Testis (tissue), 3 donors: Measurements from ENCODE around the gene RASSF7. TPM values are rescaled to one million over a fixed set of nuclear protein-coding genes. Genes with fewer than 3 reads are reported as not detected.

Source experiments
- DNase-seq: peaks from one replicate; pipeline ENCODE4 v3.0.0-alpha.2; 2019
- H3K27ac ChIP-seq, 2 donors: fragments of 200-600 bp; sonication (generic); one replicate each; pipeline ENCODE4 v1.5.1; 2019
- H3K27me3 ChIP-seq: fragments of 200-600 bp; sonication (generic); one replicate; pipeline ENCODE4 v1.5.1; 2019
- H3K36me3 ChIP-seq: fragments of 200-600 bp; sonication (generic); one replicate; pipeline ENCODE4 v1.5.1; 2017; ENCODE audit warnings: low read depth; ENCODE audit errors: missing control alignments
- H3K4me1 ChIP-seq: fragments of 200-600 bp; sonication (generic); one replicate; pipeline ENCODE4 v1.5.1; 2019
- H3K4me3 ChIP-seq, 2 donors: fragments of 200-600 bp; sonication (generic); one replicate each; pipeline ENCODE4 v1.5.1; 2017 to 2019
- H3K9me3 ChIP-seq: fragments of 200-600 bp; sonication (generic); one replicate; pipeline ENCODE4 v1.5.1; 2017
- CTCF ChIP-seq, 3 experiments: fragments of 450-650 bp in 2 of 3; fragments of 200-600 bp in 1 of 3; sonication (generic) in 1 of 3; IDR thresholded peaks; one replicate each; pipeline ENCODE4 v1.5.1; 2016 to 2019; ENCODE audit warnings: antibody characterized with exemption in 3 of 3, mild to moderate bottlenecking in 2 of 3, moderate library complexity in 1 of 3
- POLR2A ChIP-seq: fragments of 450-650 bp; IDR thresholded peaks from one replicate; pipeline ENCODE4 v1.6.1; 2017; ENCODE audit warnings: antibody characterized with exemption, mild to moderate bottlenecking, moderate library complexity
- WGBS, 2 donors: methylation state at CpG; one replicate each; pipeline ENCODE4 v1.1.5; 2018; 5-methylcytosine and 5-hydroxymethylcytosine counted together
- intact Hi-C: fragments of 100-400 bp; cut with DNase I; formaldehyde crosslinking; loops from one replicate; pipeline ENCODE4 v1.15.1; 2023; ENCODE audit warnings: low total_unique reads
- polyA plus RNA-seq: library from polyadenylated mRNA; stranded (reverse); fragments of 350-450 nt; fragmentation: Illumina TruSeq; extraction: RNeasy Lipid Tissue Mini Kit (QIAGEN cat#74804); gene quantifications from one replicate; pipeline ENCODE4 v1.2.3, GENCODE V29; 2014; ENCODE audit warnings: low read depth, low replicate concordance; ENCODE audit not compliant: insufficient read depth
- total RNA-seq, 2 donors: library from RNA; depleted of rRNA; stranded (reverse); fragments of >200 nt; gene quantifications; one replicate each; pipeline ENCODE4 v1.2.3, GENCODE V29; 2016

Gene RASSF7
- total and polyA plus RNA-seq, 3 donors from 2014 or later: 13.2 to 35.7 (median 22.0) TPM

- WGBS, 2 donors: 94 to 96% methylated on average over 4 to 11 of the region's 11 CpGs
- intact Hi-C loops: no loop called here
- no peak for DNase-seq
- no peaks in the 10 kb centered on the region for H3K36me3 ChIP-seq
- no peaks in the 10 kb centered on the region for H3K9me3 ChIP-seq
- no peak overlapping the region for H3K4me3 ChIP-seq
- no peaks in the 10 kb centered on the region for H3K4me1 ChIP-seq
- H3K27me3 ChIP-seq: no peaks in the 10 kb centered on the region
- TF ChIP-seq POLR2A (no peak), CTCF (IDR thresholded peaks at IDR 0.05) (no peak)
- H3K27ac ChIP-seq: no peak overlapping the region
These were observed 15.6 kb upstream of the RASSF7 start for GRCh38 chr11:545171-545570.

- intact Hi-C loops: no loop called here
- Histone ChIP-seq H3K27me3 (no peaks in the 10 kb centered on the region), H3K4me3 (no peak overlapping the region), H3K9me3 (no peaks in the 10 kb centered on the region), H3K4me1 (no peaks in the 10 kb centered on the region), H3K36me3 (no peaks in the 10 kb centered on the region), H3K27ac (no peak overlapping the region)
- DNase-seq: no peak
- TF ChIP-seq POLR2A (no peak), CTCF (IDR thresholded peaks at IDR 0.05) (no peak)
- whole genome bisulfite sequencing, 2 donors: 85 to 90% methylated on average over 30 to 32 of the region's 32 CpGs
These were observed 11.8 kb upstream of the RASSF7 start for GRCh38 chr11:548700-549603.

- TF ChIP-seq CTCF (IDR thresholded peaks at IDR 0.05) (no peak), POLR2A (no peak)
- Histone ChIP-seq H3K36me3 (no peaks in the 10 kb centered on the region), H3K27ac (no peak overlapping the region), H3K9me3 (no peaks in the 10 kb centered on the region), H3K27me3 (no peaks in the 10 kb centered on the region), H3K4me3 (no peak overlapping the region), H3K4me1 (peaks cover 10% of the 10 kb centered on the region)
- intact Hi-C loops: loop anchor here (10.0 kb wide), 1 partner anchor 175 kb away; no protein-coding TSS in a partner anchor
- no peak for DNase-seq
- 95 to 96% methylated on average over 13 to 25 of the region's 25 CpGs for WGBS, 2 donors
These were observed 10.6 kb upstream of the RASSF7 start for GRCh38 chr11:550021-550745.

GRCh38 chr11:550746-551085 is 10.1 kb upstream of the RASSF7 start:
- TF ChIP-seq CTCF (IDR thresholded peaks at IDR 0.05) (no peak), POLR2A (no peak)
- WGBS, 2 donors: 86 to 88% methylated on average over 5 of the region's 5 CpGs
- Histone ChIP-seq H3K27ac (no peak overlapping the region), H3K4me3 (no peak overlapping the region), H3K9me3 (no peaks in the 10 kb centered on the region), H3K4me1 (peaks cover 12% of the 10 kb centered on the region), H3K36me3 (no peaks in the 10 kb centered on the region), H3K27me3 (no peaks in the 10 kb centered on the region)
- intact Hi-C loops: loop anchor here (10.0 kb wide), 1 partner anchor 174 kb away; no protein-coding TSS in a partner anchor
- DNase-seq: no peak
